ENCODE measurements around the gene SPCS1. TPM values are rescaled to one million over a fixed set of nuclear protein-coding genes. Genes with fewer than 3 reads are reported as not detected.

The SPCS1 gene
- total RNA-seq, 1 experiment from 2014 or later, result 104 TPM

GRCh38 chr3:52715714-52716305 lies 9.9 kb downstream of the SPCS1 start:
- peaks cover 11% of the 10 kb centered on the region; the same call in 1 of the 2 replicates for H3F3A ChIP-seq (ENCODE audit: insufficient read depth, low read depth)
- POLR2A ChIA-PET (ENCODE audit: unreplicated experiment), result no interaction called here
- H4K20me1 ChIP-seq (ENCODE audit: insufficient read depth), result no peaks in the 10 kb centered on the region
- no peaks in the 10 kb centered on the region for H3K4me1 ChIP-seq (replicated peaks; ENCODE audit: insufficient read depth)
- no peaks in the 10 kb centered on the region for H3K36me3 ChIP-seq (ENCODE audit: low read depth)
- no peaks in the 10 kb centered on the region for H3K79me2 ChIP-seq (ENCODE audit: low read depth)
- H3K4me3 ChIP-seq, result no peak overlapping the region
- no TSS peak for BruUV-seq (replicated peaks)
- CTCF ChIA-PET, result no interaction called here
- H3K27ac ChIP-seq, result no peak overlapping the region
- H3K27me3 ChIP-seq (ENCODE audit: insufficient read depth, low read depth), result no peaks in the 10 kb centered on the region
- no peak overlapping the region for H3K4me2 ChIP-seq
- intact Hi-C loops (cut with micrococcal nuclease; ENCODE audit: unreplicated experiment), result no loop called here
- no peak for TF ChIP-seq CTCF (conservative IDR thresholded peaks at IDR 0.05)
- no peak for TF ChIP-seq EZH2 (IDR thresholded peaks at IDR 0.05; ENCODE audit: low read depth)
- no peaks in the 10 kb centered on the region for H3K9me3 ChIP-seq (ENCODE audit: insufficient read depth, low read depth)
- H2AFZ ChIP-seq, result no peak overlapping the region
- no peak for DNase-seq
- no peaks in the 10 kb centered on the region for H3K9me2 ChIP-seq (ENCODE audit: insufficient read depth)

GRCh38 chr3:52719618-52720017 lies 13.7 kb downstream of the SPCS1 start:
- no peak overlapping the region for H3K4me3 ChIP-seq
- H3K36me3 ChIP-seq (ENCODE audit: low read depth), result no peaks in the 10 kb centered on the region
- ChIA-PET POLR2A (ENCODE audit: unreplicated experiment) (no interaction called here), CTCF (no interaction called here)
- H3K4me1 ChIP-seq (replicated peaks; ENCODE audit: insufficient read depth), result no peaks in the 10 kb centered on the region
- intact Hi-C loops (cut with micrococcal nuclease; ENCODE audit: unreplicated experiment), result no loop called here
- H3K27ac ChIP-seq, result no peak overlapping the region
- no peak overlapping the region for H3K4me2 ChIP-seq
- peaks cover 3% of the 10 kb centered on the region; the same call in 1 of the 2 replicates for H3F3A ChIP-seq (ENCODE audit: insufficient read depth, low read depth)
- DNase-seq, result no peak
- H3K79me2 ChIP-seq (ENCODE audit: low read depth), result no peaks in the 10 kb centered on the region
- H3K9me2 ChIP-seq (ENCODE audit: insufficient read depth), result no peaks in the 10 kb centered on the region
- no peaks in the 10 kb centered on the region for H4K20me1 ChIP-seq (ENCODE audit: insufficient read depth)
- H3K9me3 ChIP-seq (ENCODE audit: insufficient read depth, low read depth), result no peaks in the 10 kb centered on the region
- TF ChIP-seq EZH2 (IDR thresholded peaks at IDR 0.05; ENCODE audit: low read depth), result no peak
- no peak for TF ChIP-seq CTCF (conservative IDR thresholded peaks at IDR 0.05)
- no TSS peak for BruUV-seq (replicated peaks)
- no peak overlapping the region for H2AFZ ChIP-seq
- H3K27me3 ChIP-seq (ENCODE audit: insufficient read depth, low read depth), result no peaks in the 10 kb centered on the region

GRCh38 chr3:52721002-52721729 lies 15.3 kb downstream of the SPCS1 start:
- Histone ChIP-seq H3K27ac (no peak overlapping the region), H3K9me2 (ENCODE audit: insufficient read depth) (no peaks in the 10 kb centered on the region), H3K79me2 (ENCODE audit: low read depth) (no peaks in the 10 kb centered on the region), H3K36me3 (ENCODE audit: low read depth) (no peaks in the 10 kb centered on the region), H4K20me1 (ENCODE audit: insufficient read depth) (no peaks in the 10 kb centered on the region), H3K4me2 (no peak overlapping the region), H2AFZ (no peak overlapping the region), H3F3A (ENCODE audit: insufficient read depth, low read depth) (peaks cover 7% of the 10 kb centered on the region; the same call in 1 of the 2 replicates), H3K9me3 (ENCODE audit: insufficient read depth, low read depth) (no peaks in the 10 kb centered on the region), H3K4me3 (no peak overlapping the region), H3K27me3 (ENCODE audit: insufficient read depth, low read depth) (no peaks in the 10 kb centered on the region), H3K4me1 (replicated peaks; ENCODE audit: insufficient read depth) (no peaks in the 10 kb centered on the region)
- intact Hi-C loops (cut with micrococcal nuclease; ENCODE audit: unreplicated experiment), result no loop called here
- CTCF ChIA-PET, result no interaction called here
- DNase-seq, result no peak
- TF ChIP-seq EZH2 (IDR thresholded peaks at IDR 0.05; ENCODE audit: low read depth), result no peak
- no peak for TF ChIP-seq CTCF (conservative IDR thresholded peaks at IDR 0.05)
- POLR2A ChIA-PET (ENCODE audit: unreplicated experiment), result no interaction called here
- BruUV-seq (replicated peaks), result no TSS peak
